Calu3 (cell line): ENCODE data around the gene POLA2. TPM values are rescaled to one million over a fixed set of nuclear protein-coding genes. Genes with fewer than 3 reads are reported as not detected.
"Not testable (repeated sequence)": the region's sequence is repeated elsewhere in the genome, so short reads cannot be mapped to it uniquely, and the experiment has no call there.

ENCODE experiments used
- BruUV-seq: library from RNA; stranded (reverse); fragments of 400-500 nt; replicated peaks from 2 replicates; lab custom pipeline; 2021; lab: Mats Ljungman, UMichigan
- CTCF ChIA-PET: fragments of 300-600 bp; sonication (Branson Sonifier 250); formaldehyde crosslinking; loops from one replicate; lab custom pipeline; 2022; ENCODE audit warnings: antibody characterized with exemption; lab: Charles Lee
- DNase-seq: peaks from one replicate; pipeline ENCODE4 v3.0.0; 2022
- H3K27ac Mint-ChIP-seq: one replicate; pipeline ENCODE4 v1.8.0; 2022; ENCODE audit warnings: mixed read lengths; ENCODE audit not compliant: unreplicated experiment
- H3K27me3 Mint-ChIP-seq: one replicate; pipeline ENCODE4 v1.8.0; 2022; ENCODE audit warnings: mixed read lengths; ENCODE audit not compliant: unreplicated experiment
- H3K36me3 Mint-ChIP-seq: one replicate; pipeline ENCODE4 v1.8.0; 2022; ENCODE audit warnings: mild to moderate bottlenecking, moderate library complexity, mixed read lengths; ENCODE audit not compliant: insufficient read depth, unreplicated experiment
- H3K4me1 Mint-ChIP-seq: one replicate; pipeline ENCODE4 v1.8.0; 2022; ENCODE audit warnings: mild to moderate bottlenecking, low read depth, mixed read lengths; ENCODE audit not compliant: unreplicated experiment
- H3K4me3 Mint-ChIP-seq: one replicate; pipeline ENCODE4 v1.8.0; 2022; ENCODE audit warnings: mild to moderate bottlenecking, low read depth, moderate library complexity, mixed read lengths; ENCODE audit not compliant: unreplicated experiment
- H3K9me3 Mint-ChIP-seq: one replicate; pipeline ENCODE4 v1.8.0; 2022; ENCODE audit warnings: low read depth, mixed read lengths; ENCODE audit not compliant: unreplicated experiment
- intact Hi-C: fragments of 100-400 bp; cut with micrococcal nuclease; formaldehyde crosslinking; loops from one replicate; pipeline ENCODE4 v1.10.0; 2022; ENCODE audit not compliant: unreplicated experiment
- total RNA-seq: library from RNA; stranded (reverse); gene quantifications from 2 replicates; pipeline ENCODE4 v1.2.3, GENCODE V29; 2022
- TF ChIP-seq, protein P1 (sequence below): fragments of 200-600 bp; IDR thresholded peaks from one replicate; pipeline ENCODE4 v1.8.0; 2022; ENCODE audit warnings: antibody characterized with exemption; ENCODE audit not compliant: unreplicated experiment

The POLA2 gene
- total RNA-seq, 1 experiment from 2014 or later: 40.4 TPM

DNA sequence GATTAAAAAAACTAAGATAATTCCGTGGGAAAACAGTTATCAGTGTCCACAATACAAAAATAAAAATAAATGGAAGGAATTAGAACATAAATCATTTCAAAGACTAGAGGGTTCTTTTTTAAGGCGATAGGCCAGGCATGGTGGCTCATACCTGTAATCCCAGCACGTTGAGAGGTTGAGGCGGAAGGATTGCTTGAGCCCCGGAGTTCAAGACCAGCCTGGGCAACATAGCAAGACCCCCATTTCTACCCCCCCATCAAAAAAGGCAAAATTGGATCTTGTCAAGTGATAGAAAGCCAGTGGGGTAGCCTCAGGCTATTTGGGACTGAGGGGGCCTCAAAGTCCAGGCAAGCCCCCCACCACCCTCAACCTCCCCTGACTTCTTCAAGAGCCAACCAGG is 20.6 kb upstream of the POLA2 start:
- CTCF ChIA-PET: no interaction called here
- Mint-ChIP-seq H3K4me3 (no peak overlapping the region), H3K4me1 (no peaks in the 10 kb centered on the region), H3K27ac (no peak overlapping the region), H3K9me3 (peaks cover 2% of the 10 kb centered on the region), H3K27me3 (no peaks in the 10 kb centered on the region), H3K36me3 (no peaks in the 10 kb centered on the region)
- no TSS peak for BruUV-seq
- intact Hi-C loops: no loop called here
- no peak for DNase-seq
- TF ChIP-seq, protein P1, sequence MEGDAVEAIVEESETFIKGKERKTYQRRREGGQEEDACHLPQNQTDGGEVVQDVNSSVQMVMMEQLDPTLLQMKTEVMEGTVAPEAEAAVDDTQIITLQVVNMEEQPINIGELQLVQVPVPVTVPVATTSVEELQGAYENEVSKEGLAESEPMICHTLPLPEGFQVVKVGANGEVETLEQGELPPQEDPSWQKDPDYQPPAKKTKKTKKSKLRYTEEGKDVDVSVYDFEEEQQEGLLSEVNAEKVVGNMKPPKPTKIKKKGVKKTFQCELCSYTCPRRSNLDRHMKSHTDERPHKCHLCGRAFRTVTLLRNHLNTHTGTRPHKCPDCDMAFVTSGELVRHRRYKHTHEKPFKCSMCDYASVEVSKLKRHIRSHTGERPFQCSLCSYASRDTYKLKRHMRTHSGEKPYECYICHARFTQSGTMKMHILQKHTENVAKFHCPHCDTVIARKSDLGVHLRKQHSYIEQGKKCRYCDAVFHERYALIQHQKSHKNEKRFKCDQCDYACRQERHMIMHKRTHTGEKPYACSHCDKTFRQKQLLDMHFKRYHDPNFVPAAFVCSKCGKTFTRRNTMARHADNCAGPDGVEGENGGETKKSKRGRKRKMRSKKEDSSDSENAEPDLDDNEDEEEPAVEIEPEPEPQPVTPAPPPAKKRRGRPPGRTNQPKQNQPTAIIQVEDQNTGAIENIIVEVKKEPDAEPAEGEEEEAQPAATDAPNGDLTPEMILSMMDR: no peak

DNA sequence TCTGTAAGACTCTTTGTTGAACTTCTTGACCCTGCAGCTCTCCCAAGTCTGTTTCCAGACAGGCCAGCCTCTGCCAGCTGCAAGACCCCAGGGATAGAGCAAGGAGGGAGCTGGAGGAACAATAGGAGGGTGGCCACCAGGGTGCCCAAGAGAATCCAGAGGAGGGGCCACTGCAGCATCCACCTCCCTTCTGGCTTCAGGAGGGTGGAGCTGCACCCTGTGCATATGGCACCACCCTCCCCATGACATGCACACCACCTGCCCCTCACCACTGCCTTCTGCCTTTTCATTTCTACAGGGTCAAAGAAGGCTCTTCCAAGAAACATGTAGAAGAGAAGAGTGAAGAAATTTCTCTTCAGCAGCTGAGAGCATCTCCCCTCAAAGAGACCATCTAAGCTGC is 20.1 kb upstream of the POLA2 start:
- Mint-ChIP-seq H3K4me1 (peaks cover under 1% of the 10 kb centered on the region), H3K27me3 (no peaks in the 10 kb centered on the region), H3K27ac (no peak overlapping the region), H3K36me3 (no peaks in the 10 kb centered on the region), H3K4me3 (no peak overlapping the region), H3K9me3 (peaks cover 2% of the 10 kb centered on the region)
- BruUV-seq: no TSS peak
- CTCF ChIA-PET: no interaction called here
- TF ChIP-seq, protein P1: no peak
- intact Hi-C loops: no loop called here
- no peak for DNase-seq

DNA sequence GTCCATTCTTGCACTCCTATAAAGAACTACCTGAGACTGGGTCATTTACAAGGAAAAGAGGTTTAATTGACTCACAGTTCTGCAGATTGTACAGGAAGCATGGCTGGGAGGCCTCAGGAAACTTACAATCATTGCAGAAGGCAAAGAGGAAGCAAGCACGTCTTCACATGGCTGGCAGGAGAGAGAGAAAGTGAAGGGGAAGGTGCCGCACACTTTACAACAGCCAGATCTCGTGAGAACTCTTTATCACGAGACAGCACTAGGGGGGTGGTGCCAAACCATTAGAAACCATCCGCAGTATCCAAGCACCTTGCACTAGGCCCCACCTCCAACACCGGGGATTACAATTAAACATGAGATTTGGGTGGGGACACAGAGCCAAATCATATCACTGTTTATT is 19.4 kb upstream of the POLA2 start:
- BruUV-seq: no TSS peak
- peaks cover 2% of the 10 kb centered on the region for H3K9me3 Mint-ChIP-seq
- CTCF ChIA-PET: interaction anchor here (0.6 kb wide), 1 partner anchor 37 kb away, joined by 3 read pairs; no protein-coding TSS in a partner anchor
- TF ChIP-seq, protein P1: no peak
- no peaks in the 10 kb centered on the region for H3K36me3 Mint-ChIP-seq
- intact Hi-C loops: no loop called here
- DNase-seq: no peak
- no peaks in the 10 kb centered on the region for H3K27me3 Mint-ChIP-seq
- peaks cover 8% of the 10 kb centered on the region for H3K4me1 Mint-ChIP-seq
- H3K4me3 Mint-ChIP-seq: no peak overlapping the region
- H3K27ac Mint-ChIP-seq: no peak overlapping the region

DNA sequence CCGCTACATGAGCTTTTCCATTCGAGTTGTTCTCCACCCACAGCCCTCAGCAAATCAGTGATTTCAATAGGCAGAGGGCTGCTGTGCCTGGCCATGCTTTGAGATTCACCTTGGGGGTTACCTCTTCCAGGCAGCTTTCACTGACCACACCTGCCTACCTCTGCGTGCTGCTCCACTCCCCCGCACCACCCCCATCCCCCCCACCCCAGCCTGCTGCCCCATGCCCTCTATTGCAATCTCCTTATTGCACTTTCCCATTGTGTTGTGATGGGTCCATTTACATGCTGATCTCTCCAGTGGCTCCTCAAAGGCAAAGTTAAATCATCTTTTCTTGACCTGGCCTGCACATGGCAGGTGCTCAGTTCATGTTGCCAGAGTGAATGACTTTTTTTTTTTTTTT is 18.0 kb upstream of the POLA2 start:
- peaks cover 9% of the 10 kb centered on the region for H3K4me1 Mint-ChIP-seq
- H3K27me3 Mint-ChIP-seq: no peaks in the 10 kb centered on the region
- no peaks in the 10 kb centered on the region for H3K36me3 Mint-ChIP-seq
- H3K27ac Mint-ChIP-seq: no peak overlapping the region
- peaks cover 2% of the 10 kb centered on the region for H3K9me3 Mint-ChIP-seq
- intact Hi-C loops: no loop called here
- DNase-seq: no peak
- TF ChIP-seq, protein P1: no peak
- no peak overlapping the region for H3K4me3 Mint-ChIP-seq
- CTCF ChIA-PET: interaction anchor here (0.7 kb wide), 1 partner anchor 9 kb away, joined by 5 read pairs; no protein-coding TSS in a partner anchor
- BruUV-seq: no TSS peak

DNA sequence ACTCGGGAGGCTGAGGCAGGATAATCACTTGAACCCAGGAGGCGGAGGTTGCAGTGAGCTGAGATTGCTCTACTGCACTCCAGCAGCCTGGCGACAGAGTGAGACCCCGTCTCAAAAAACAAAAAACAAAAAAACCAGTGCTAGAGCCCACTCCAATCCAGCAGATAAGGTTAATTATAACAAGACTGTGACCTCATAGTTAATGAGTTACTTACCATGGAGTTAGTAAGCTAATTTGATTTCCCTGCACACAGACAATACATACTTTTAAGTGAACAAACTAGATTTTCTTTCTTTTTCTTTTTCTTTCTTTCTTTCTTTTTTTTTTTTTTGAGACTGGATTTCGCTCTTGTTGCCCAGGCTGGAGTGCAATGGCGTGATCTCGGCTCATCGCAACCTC is 16.7 kb upstream of the POLA2 start:
- H3K9me3 Mint-ChIP-seq, H3K4me3 Mint-ChIP-seq, H3K36me3 Mint-ChIP-seq, DNase-seq, intact Hi-C loops, BruUV-seq, H3K4me1 Mint-ChIP-seq, H3K27me3 Mint-ChIP-seq, H3K27ac Mint-ChIP-seq: not testable (repeated sequence)
- CTCF ChIA-PET: interaction anchor here (0.7 to 1.2 kb wide), 5 partner anchors 20 to 429 kb away, joined by 3 to 4 read pairs (median 3); partner anchors contain the start of gene CDC42EP2
